Smooth muscle cell (in vitro differentiated cells): Measurements from ENCODE around the gene TMEM256. TPM values are rescaled to one million over a fixed set of nuclear protein-coding genes. Genes with fewer than 3 reads are reported as not detected.

Experiments used
- DNase-seq: peaks from one replicate; lab custom pipeline; 2025; ENCODE audit not compliant: unreplicated experiment; lab: John Stamatoyannopoulos, UW
- H2AFZ ChIP-seq: fragments of 200-600 bp; sonication (generic); 2 replicates; pipeline ENCODE4 v1.6.0; 2016; ENCODE audit warnings: antibody characterized with exemption, low read depth, mild to moderate bottlenecking
- H3F3A ChIP-seq: fragments of 200-600 bp; sonication (generic); 2 replicates; pipeline ENCODE4 v1.6.0; 2017; ENCODE audit warnings: antibody characterized with exemption, low read depth
- H3K27ac ChIP-seq: fragments of 200-600 bp; sonication (generic); 2 replicates; pipeline ENCODE4 v1.5.1; 2016; ENCODE audit warnings: low read depth, mild to moderate bottlenecking
- H3K27me3 ChIP-seq: fragments of 200-600 bp; sonication (generic); 2 replicates; pipeline ENCODE4 v1.6.1; 2016; ENCODE audit warnings: low read depth, mild to moderate bottlenecking
- H3K36me3 ChIP-seq: fragments of 200-600 bp; sonication (generic); 2 replicates; pipeline ENCODE4 v1.5.1; 2016; ENCODE audit warnings: low read depth
- H3K4me1 ChIP-seq: fragments of 200-600 bp; sonication (generic); 2 replicates; pipeline ENCODE4 v1.5.1; 2016; ENCODE audit warnings: low read depth
- H3K4me2 ChIP-seq: fragments of 200-600 bp; sonication (generic); 2 replicates; pipeline ENCODE4 v1.6.0; 2016; ENCODE audit warnings: mild to moderate bottlenecking
- H3K4me3 ChIP-seq: fragments of 200-600 bp; sonication (generic); 2 replicates; pipeline ENCODE4 v1.5.1; 2016; ENCODE audit warnings: mild to moderate bottlenecking
- H3K79me2 ChIP-seq: fragments of 200-600 bp; sonication (generic); 2 replicates; pipeline ENCODE4 v1.6.0; 2016; ENCODE audit warnings: low read depth, mild to moderate bottlenecking
- H3K9ac ChIP-seq: fragments of 200-600 bp; sonication (generic); 2 replicates; pipeline ENCODE4 v1.6.0; 2016; ENCODE audit warnings: low read depth
- H3K9me3 ChIP-seq: fragments of 200-600 bp; sonication (generic); replicated peaks from 2 replicates; pipeline ENCODE4 v1.5.1; 2016; ENCODE audit warnings: low read depth
- H4K20me1 ChIP-seq: fragments of 200-600 bp; sonication (generic); 2 replicates; pipeline ENCODE4 v1.6.0; 2016; ENCODE audit warnings: low read depth
- WGBS: methylation state at CpG from one replicate; pipeline ENCODE4 v1.1.7; 2016; ENCODE audit warnings: low lambda C conversion rate; 5-methylcytosine and 5-hydroxymethylcytosine counted together
- polyA plus RNA-seq: library from polyadenylated mRNA; unstranded; fragments of >200 nt; fragmentation: Nextera tagmentation; extraction: Ambion mirVana; gene quantifications from 2 replicates; pipeline ENCODE4 v1.2.1, GENCODE V29; 2016
- total RNA-seq: library from RNA; depleted of rRNA; stranded (reverse); fragments of >200 nt; gene quantifications from 2 replicates; pipeline ENCODE4 v1.2.3, GENCODE V29; 2014
- TF ChIP-seq, protein P1 (sequence below): fragments of 200-600 bp; sonication (generic); IDR thresholded peaks from 2 replicates; pipeline ENCODE4 v1.5.1; 2017; ENCODE audit warnings: borderline replicate concordance, mild to moderate bottlenecking, antibody characterized with exemption; ENCODE audit not compliant: insufficient read depth, poor library complexity, severe bottlenecking

TMEM256 gene
- total and polyA plus RNA-seq, 2 experiments from 2014 or later, result 87.9 to 133 TPM

DNA sequence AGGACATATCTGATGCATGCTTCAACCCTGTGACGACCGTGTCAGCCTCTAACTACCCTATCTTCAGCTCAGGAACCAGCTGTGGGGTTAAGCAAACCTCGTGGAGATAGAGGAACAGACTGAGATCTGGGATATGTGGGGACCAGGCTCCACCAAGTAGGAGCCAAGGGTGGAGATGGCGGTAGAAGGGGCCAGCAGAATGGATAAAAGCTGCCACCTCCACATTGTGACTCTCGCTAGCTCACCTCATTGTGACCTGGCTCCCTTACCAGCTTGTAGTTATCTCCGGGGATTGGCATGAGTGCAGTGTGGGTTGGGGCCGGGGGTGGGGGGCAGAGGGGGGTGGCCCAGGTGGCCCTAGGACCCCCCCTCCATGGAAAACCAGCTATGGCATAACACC is 21.4 kb upstream of the TMEM256 start, which contains the start of gene SPEM2:
Gene SPEM2, plus strand, starts transcription at position 301 of the 400 bp plus-strand sequence. Its CDS starts 73 bp downstream, at position 374.
- no peak for DNase-seq
- H3K36me3 ChIP-seq, result no peaks in the 10 kb centered on the region
- no peaks in the 10 kb centered on the region for H3K9me3 ChIP-seq
- H3F3A ChIP-seq, result no peaks in the 10 kb centered on the region
- H3K4me3 ChIP-seq, result no peak within 1 kb of the TSS
- no peaks in the 10 kb centered on the region for H3K27me3 ChIP-seq
- H2AFZ ChIP-seq, result no peak within 1 kb of the TSS
- H3K9ac ChIP-seq, result no peak within 1 kb of the TSS
- WGBS, result 95% methylated on average over 7 of the region's 7 CpGs
- H3K27ac ChIP-seq, result no peak within 1 kb of the TSS
- H3K79me2 ChIP-seq, result no peaks in the 10 kb centered on the region
- H3K4me2 ChIP-seq, result no peak within 1 kb of the TSS
- no peaks in the 10 kb centered on the region for H3K4me1 ChIP-seq
- TF ChIP-seq, protein P1, sequence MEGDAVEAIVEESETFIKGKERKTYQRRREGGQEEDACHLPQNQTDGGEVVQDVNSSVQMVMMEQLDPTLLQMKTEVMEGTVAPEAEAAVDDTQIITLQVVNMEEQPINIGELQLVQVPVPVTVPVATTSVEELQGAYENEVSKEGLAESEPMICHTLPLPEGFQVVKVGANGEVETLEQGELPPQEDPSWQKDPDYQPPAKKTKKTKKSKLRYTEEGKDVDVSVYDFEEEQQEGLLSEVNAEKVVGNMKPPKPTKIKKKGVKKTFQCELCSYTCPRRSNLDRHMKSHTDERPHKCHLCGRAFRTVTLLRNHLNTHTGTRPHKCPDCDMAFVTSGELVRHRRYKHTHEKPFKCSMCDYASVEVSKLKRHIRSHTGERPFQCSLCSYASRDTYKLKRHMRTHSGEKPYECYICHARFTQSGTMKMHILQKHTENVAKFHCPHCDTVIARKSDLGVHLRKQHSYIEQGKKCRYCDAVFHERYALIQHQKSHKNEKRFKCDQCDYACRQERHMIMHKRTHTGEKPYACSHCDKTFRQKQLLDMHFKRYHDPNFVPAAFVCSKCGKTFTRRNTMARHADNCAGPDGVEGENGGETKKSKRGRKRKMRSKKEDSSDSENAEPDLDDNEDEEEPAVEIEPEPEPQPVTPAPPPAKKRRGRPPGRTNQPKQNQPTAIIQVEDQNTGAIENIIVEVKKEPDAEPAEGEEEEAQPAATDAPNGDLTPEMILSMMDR, result no peak
- no peaks in the 10 kb centered on the region for H4K20me1 ChIP-seq

GRCh38 chr17:7423679-7424078 is 19.8 kb upstream of the TMEM256 start:
- 95% methylated on average over 4 of the region's 4 CpGs for WGBS
- TF ChIP-seq, protein P1, result no peak
- Histone ChIP-seq H3K4me2 (no peak overlapping the region), H2AFZ (no peak overlapping the region), H4K20me1 (no peaks in the 10 kb centered on the region), H3K9me3 (no peaks in the 10 kb centered on the region), H3K4me3 (no peak overlapping the region), H3K4me1 (no peaks in the 10 kb centered on the region), H3K9ac (no peak overlapping the region), H3K27ac (no peak overlapping the region), H3K27me3 (no peaks in the 10 kb centered on the region), H3K79me2 (no peaks in the 10 kb centered on the region), H3K36me3 (no peaks in the 10 kb centered on the region), H3F3A (no peaks in the 10 kb centered on the region)
- DNase-seq, result no peak

- no peak overlapping the region for H3K27ac ChIP-seq
- TF ChIP-seq, protein P1, result no peak
Measured at GRCh38 chr17:7421186-7421585, 17.3 kb upstream of the TMEM256 start.

More at GRCh38 chr17:7421186-7421585, 17.3 kb upstream of the TMEM256 start:
- Histone ChIP-seq H3K9ac (no peak overlapping the region), H3K4me1 (no peaks in the 10 kb centered on the region), H2AFZ (no peak overlapping the region), H3F3A (no peaks in the 10 kb centered on the region), H3K36me3 (no peaks in the 10 kb centered on the region), H3K27me3 (no peaks in the 10 kb centered on the region), H4K20me1 (peaks cover 5% of the 10 kb centered on the region), H3K4me2 (no peak overlapping the region), H3K79me2 (no peaks in the 10 kb centered on the region), H3K4me3 (no peak overlapping the region), H3K9me3 (no peaks in the 10 kb centered on the region)
- 91% methylated on average over 16 of the region's 16 CpGs for WGBS
- DNase-seq, result no peak
